HUES48 (cell line): Measurements from ENCODE around the gene CSTF2.

ENCODE experiments used
- H3K27ac ChIP-seq: one replicate; pipeline ENCODE4 v1.7.0; 2013; ENCODE audit warnings: low read depth, low read length, inconsistent platforms
- H3K27me3 ChIP-seq: 2 replicates; pipeline ENCODE4 v1.6.1; 2013; ENCODE audit warnings: mild to moderate bottlenecking, low read length; ENCODE audit not compliant: control insufficient read depth, insufficient read depth
- H3K36me3 ChIP-seq: 2 replicates; pipeline ENCODE4 v1.6.1; 2013; ENCODE audit warnings: low read length; ENCODE audit not compliant: control insufficient read depth, insufficient read depth
- H3K4me1 ChIP-seq: 2 replicates; pipeline ENCODE4 v1.6.1; 2013; ENCODE audit warnings: mild to moderate bottlenecking, low read length; ENCODE audit not compliant: control insufficient read depth, insufficient read depth
- H3K4me3 ChIP-seq: 2 replicates; pipeline ENCODE4 v1.5.1; 2013; ENCODE audit warnings: mild to moderate bottlenecking, low read depth, low read length
- H3K9ac ChIP-seq: 2 replicates; pipeline ENCODE4 v1.6.1; 2013; ENCODE audit warnings: mild to moderate bottlenecking, low read depth, low read length, moderate library complexity
- H3K9me3 ChIP-seq: 2 replicates; pipeline ENCODE4 v1.6.1; 2013; ENCODE audit warnings: low read length; ENCODE audit not compliant: control insufficient read depth, insufficient read depth

The CSTF2 gene

DNA sequence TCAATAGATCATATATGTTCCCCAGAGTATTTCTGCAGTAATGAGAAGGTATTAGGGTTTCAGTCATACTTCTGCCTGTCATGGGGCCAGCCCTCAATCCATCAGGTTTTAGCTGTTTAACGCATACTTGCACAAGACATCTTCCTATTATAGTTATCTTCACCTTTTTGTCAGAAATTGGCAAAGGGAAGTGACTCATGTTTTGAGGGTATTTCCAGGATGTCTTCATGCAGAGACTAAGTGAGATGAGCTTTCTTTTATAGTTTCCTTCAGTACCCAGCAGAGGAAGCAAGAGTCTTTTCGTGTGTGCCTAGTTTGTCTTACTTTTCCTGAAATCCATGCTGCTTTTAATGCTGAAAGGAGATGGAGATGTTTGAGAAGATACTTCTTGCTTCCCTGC, 9.5 kb downstream of the CSTF2 start:
- peaks cover 99% of the 10 kb centered on the region for H3K36me3 ChIP-seq
- no peak overlapping the region for H3K27ac ChIP-seq
- no peak overlapping the region for H3K9ac ChIP-seq
- H3K4me3 ChIP-seq: no peak overlapping the region
- H3K4me1 ChIP-seq: no peaks in the 10 kb centered on the region
- H3K9me3 ChIP-seq: peaks cover 3% of the 10 kb centered on the region; the same call in 1 of the 2 replicates
- H3K27me3 ChIP-seq: no peaks in the 10 kb centered on the region

GRCh38 chrX:100830143-100830542, 10.0 kb downstream of the CSTF2 start:
- H3K27ac ChIP-seq: no peak overlapping the region
- H3K4me1 ChIP-seq: no peaks in the 10 kb centered on the region
- H3K9ac ChIP-seq: no peak overlapping the region
- no peaks in the 10 kb centered on the region for H3K27me3 ChIP-seq
- H3K9me3 ChIP-seq: peaks cover 3% of the 10 kb centered on the region; the same call in 1 of the 2 replicates
- no peak overlapping the region for H3K4me3 ChIP-seq
- H3K36me3 ChIP-seq: peaks cover 99% of the 10 kb centered on the region

DNA sequence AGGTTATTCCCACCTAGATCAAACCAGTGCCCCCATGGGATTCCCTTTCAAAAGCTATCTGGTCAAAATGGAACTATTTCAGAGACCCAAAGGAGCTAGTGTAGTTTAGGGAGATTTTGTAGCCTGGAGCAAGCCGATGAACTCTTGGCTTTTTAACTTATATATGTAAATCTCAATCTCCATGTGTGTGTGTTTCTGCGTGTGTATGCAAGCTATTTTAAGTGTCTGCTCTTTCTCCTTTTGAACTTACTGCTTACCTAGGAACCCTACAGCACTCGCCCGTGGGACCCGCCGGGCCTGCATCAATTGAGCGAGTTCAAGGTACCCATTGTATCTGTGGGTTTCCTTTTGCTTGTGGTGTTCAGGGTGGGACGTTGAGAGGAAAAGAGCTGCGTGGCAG, 10.4 kb downstream of the CSTF2 start:
- Histone ChIP-seq H3K27me3 (no peaks in the 10 kb centered on the region), H3K36me3 (peaks cover 99% of the 10 kb centered on the region), H3K9ac (no peak overlapping the region), H3K4me1 (no peaks in the 10 kb centered on the region), H3K4me3 (no peak overlapping the region), H3K9me3 (peaks cover 3% of the 10 kb centered on the region; the same call in 1 of the 2 replicates), H3K27ac (no peak overlapping the region)

DNA sequence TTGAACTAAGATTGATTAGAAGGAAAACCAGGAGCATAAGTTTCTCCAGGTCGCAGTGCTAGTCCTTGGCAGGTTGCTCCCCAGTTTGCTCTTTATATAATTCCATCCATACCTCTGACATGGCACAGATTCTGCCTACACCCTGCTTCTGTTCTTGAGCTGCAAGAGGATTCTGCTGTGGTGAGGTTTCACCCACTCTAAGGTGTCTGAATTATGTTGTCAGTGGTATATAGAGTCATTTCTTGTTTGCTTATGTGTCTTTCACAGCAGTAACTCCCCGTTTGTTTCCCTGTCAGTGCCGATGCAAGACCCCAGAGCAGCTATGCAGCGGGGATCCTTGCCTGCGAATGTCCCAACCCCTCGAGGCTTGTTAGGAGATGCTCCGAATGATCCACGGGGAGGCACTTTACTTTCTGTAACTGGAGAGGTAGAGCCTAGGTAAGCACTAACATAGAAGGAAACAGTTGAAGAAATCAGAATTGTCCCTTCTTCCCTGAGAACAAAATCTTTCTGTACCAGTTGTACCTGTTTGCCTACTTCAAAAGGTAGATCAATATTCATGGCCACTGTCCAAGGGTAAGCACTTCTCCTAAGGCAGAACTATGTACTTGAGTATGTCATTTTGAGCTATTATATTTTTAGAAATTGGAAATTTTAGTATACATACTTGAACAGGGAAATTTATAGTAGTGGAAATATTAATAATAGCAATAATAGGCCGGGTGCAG, 11.2 kb downstream of the CSTF2 start:
- Histone ChIP-seq H3K27ac (no peak overlapping the region), H3K9ac (no peak overlapping the region), H3K4me3 (no peak overlapping the region), H3K9me3 (peaks cover 3% of the 10 kb centered on the region; the same call in 1 of the 2 replicates), H3K36me3 (peaks cover 98% of the 10 kb centered on the region), H3K27me3 (no peaks in the 10 kb centered on the region), H3K4me1 (no peaks in the 10 kb centered on the region)

- H3K27ac ChIP-seq: no peak overlapping the region
- H3K27me3 ChIP-seq: peaks cover 5% of the 10 kb centered on the region
- no peaks in the 10 kb centered on the region for H3K4me1 ChIP-seq
- no peaks in the 10 kb centered on the region for H3K36me3 ChIP-seq
- no peak overlapping the region for H3K9ac ChIP-seq
- no peaks in the 10 kb centered on the region for H3K9me3 ChIP-seq
- no peak overlapping the region for H3K4me3 ChIP-seq
These were observed 30.1 kb downstream of the CSTF2 start for GRCh38 chrX:100850317-100850716.

- Histone ChIP-seq H3K36me3 (no peaks in the 10 kb centered on the region), H3K4me1 (no peaks in the 10 kb centered on the region), H3K9ac (no peak overlapping the region), H3K27me3 (peaks cover 5% of the 10 kb centered on the region), H3K9me3 (no peaks in the 10 kb centered on the region), H3K27ac (no peak overlapping the region), H3K4me3 (no peak overlapping the region)
These were observed 32.6 kb downstream of the CSTF2 start for GRCh38 chrX:100852810-100853209.

DNA sequence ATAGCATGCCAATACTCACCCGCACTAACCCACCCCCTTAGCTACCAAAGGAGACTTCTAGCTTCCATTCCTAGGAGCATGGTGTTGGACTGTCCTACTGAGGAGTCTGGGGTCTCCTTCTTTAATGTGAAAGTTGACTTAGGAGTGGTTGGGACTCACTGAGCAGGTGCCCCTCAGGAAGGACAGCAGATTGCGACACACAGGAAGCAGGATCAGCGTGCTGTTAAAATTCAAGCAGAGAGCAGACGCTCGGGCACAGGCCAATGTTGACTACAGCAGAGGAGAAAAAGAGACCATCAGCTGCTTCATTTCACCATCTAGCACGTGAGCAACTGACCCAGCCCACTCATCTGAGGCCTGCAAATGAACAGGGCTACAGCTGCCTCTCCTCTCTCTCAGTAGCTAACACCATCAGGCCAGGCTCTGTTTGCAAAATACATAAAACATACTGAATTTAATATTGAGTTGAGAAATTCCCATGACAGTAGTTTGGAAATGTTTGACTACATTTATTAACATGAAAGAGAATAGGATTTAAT, 43.2 kb downstream of the CSTF2 start:
- H3K36me3 ChIP-seq: no peaks in the 10 kb centered on the region
- H3K9ac ChIP-seq: no peak overlapping the region
- no peaks in the 10 kb centered on the region for H3K4me1 ChIP-seq
- peaks cover 3% of the 10 kb centered on the region; the same call in 1 of the 2 replicates for H3K27me3 ChIP-seq
- no peaks in the 10 kb centered on the region for H3K9me3 ChIP-seq
- no peak overlapping the region for H3K4me3 ChIP-seq
- H3K27ac ChIP-seq: no peak overlapping the region

DNA sequence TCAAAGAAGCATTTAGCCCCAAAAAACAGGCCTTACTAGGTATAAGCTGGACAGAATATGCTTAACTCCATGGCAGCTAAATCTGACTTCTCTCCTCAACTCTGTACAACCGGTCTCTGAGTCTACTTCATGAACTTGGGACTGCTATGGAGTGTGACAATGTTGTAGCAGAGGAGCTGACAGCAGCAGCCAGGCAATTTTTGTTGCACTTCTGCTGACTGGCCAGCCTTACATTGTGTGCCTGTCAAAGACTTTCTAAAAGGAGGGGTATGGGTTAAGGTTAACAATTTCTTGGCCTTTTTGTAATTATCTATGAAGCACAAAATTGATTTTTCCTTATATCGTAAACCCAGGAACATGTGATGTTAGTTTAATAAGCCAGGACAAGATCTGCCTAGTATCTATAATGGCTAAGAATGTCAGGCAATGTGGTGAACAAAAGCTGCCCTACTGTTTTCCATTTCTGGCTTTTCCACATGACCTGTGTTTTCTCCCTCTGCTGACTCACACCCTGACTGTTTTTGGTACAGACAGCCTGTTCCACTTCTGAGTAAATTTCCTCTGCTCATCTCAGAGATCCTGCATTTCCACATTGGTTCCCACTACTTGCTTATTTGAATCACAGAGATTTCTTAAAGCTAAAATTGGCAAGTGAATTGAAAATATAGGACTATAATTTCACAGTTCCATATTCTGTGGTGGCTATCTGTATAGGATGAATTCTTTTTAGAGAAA, 44.6 kb downstream of the CSTF2 start:
- no peak overlapping the region for H3K4me3 ChIP-seq

GRCh38 chrX:100868273-100868672, 48.1 kb downstream of the CSTF2 start:
- no peak overlapping the region for H3K9ac ChIP-seq
- no peaks in the 10 kb centered on the region for H3K27me3 ChIP-seq
- H3K9me3 ChIP-seq: no peaks in the 10 kb centered on the region
- peaks cover 3% of the 10 kb centered on the region; the same call in 1 of the 2 replicates for H3K4me1 ChIP-seq
- no peak overlapping the region for H3K27ac ChIP-seq
- H3K36me3 ChIP-seq: no peaks in the 10 kb centered on the region
- H3K4me3 ChIP-seq: no peak overlapping the region

More for the DNA sequence above, 44.6 kb downstream of the CSTF2 start:
- Histone ChIP-seq H3K27me3 (peaks cover 3% of the 10 kb centered on the region; the same call in 1 of the 2 replicates), H3K4me1 (no peaks in the 10 kb centered on the region), H3K9me3 (no peaks in the 10 kb centered on the region), H3K27ac (no peak overlapping the region), H3K9ac (no peak overlapping the region), H3K36me3 (no peaks in the 10 kb centered on the region)

- no peaks in the 10 kb centered on the region for H3K36me3 ChIP-seq
- no peaks in the 10 kb centered on the region for H3K9me3 ChIP-seq
- no peak overlapping the region for H3K9ac ChIP-seq
- H3K4me3 ChIP-seq: no peak overlapping the region
- no peak overlapping the region for H3K27ac ChIP-seq
- peaks cover 3% of the 10 kb centered on the region; the same call in 1 of the 2 replicates for H3K4me1 ChIP-seq
- no peaks in the 10 kb centered on the region for H3K27me3 ChIP-seq
These were observed 50.3 kb downstream of the CSTF2 start for GRCh38 chrX:100870527-100870926.
